HEK293 (cell line): ENCODE data around the gene SFXN3.

Experiments
- CTCF ChIA-PET: fragments of 350-600 bp; formaldehyde crosslinking; extraction: SDS; loops from one replicate; lab custom pipeline; 2021; ENCODE audit warnings: antibody characterized with exemption; lab: Yijun Ruan, JAX
- POLR2A ChIA-PET: fragments of 300-600 bp; formaldehyde crosslinking; extraction: SDS; loops from one replicate; lab custom pipeline; 2020; ENCODE audit warnings: antibody characterized with exemption, inconsistent platforms; lab: Yijun Ruan, JAX
- H3K27ac ChIP-seq: fragments of 200-500 bp; sonication (Bioruptor generic); 2 replicates; pipeline ENCODE4 v1.5.1; 2014; ENCODE audit warnings: low read depth, low read length, control low read depth, inconsistent platforms; ENCODE audit errors: extremely low read depth
- H3K36me3 ChIP-seq, 2 experiments: fragments of 200-500 bp in 1 of 2; sonication (Bioruptor generic) in 1 of 2; 1 replicate in 1 of 2; 2 replicates in 1 of 2; pipeline ENCODE4 v1.5.1; 2014 to 2017; ENCODE audit warnings: inconsistent platforms in 2 of 2, low read length in 2 of 2; ENCODE audit not compliant: control insufficient read depth in 2 of 2, insufficient read depth in 1 of 2
- H3K4me1 ChIP-seq: fragments of 200-500 bp; sonication (Bioruptor generic); 2 replicates; pipeline ENCODE4 v1.5.1; 2014; ENCODE audit warnings: mild to moderate bottlenecking, low read length, inconsistent platforms; ENCODE audit not compliant: control insufficient read depth, insufficient read depth
- H3K4me3 ChIP-seq: 2 replicates; pipeline ENCODE4 v1.5.1; 2011; ENCODE audit warnings: low read depth, mild to moderate bottlenecking, control low read depth, low read length, moderate library complexity
- H3K9me3 ChIP-seq: fragments of 200-500 bp; sonication (Bioruptor generic); 2 replicates; pipeline ENCODE4 v1.5.1; 2014; ENCODE audit warnings: low read depth, low read length, inconsistent platforms; ENCODE audit not compliant: control insufficient read depth, insufficient read depth
- BCL6B ChIP-seq: fragments of 450-650 bp; formaldehyde crosslinking; IDR thresholded peaks from 2 replicates; pipeline ENCODE4 v1.5.1; 2017; ENCODE audit warnings: missing biosample characterization, missing genetic modification characterization
- CTCF ChIP-seq: fragments of 450-650 bp; formaldehyde crosslinking; IDR thresholded peaks from 2 replicates; pipeline ENCODE4 v1.5.1; 2016; ENCODE audit warnings: missing biosample characterization, missing genetic modification characterization
- EGR2 ChIP-seq: fragments of 450-650 bp; formaldehyde crosslinking; IDR thresholded peaks from 2 replicates; pipeline ENCODE4 v1.5.1; 2016; ENCODE audit warnings: low read depth, missing biosample characterization, missing genetic modification characterization
- KLF1 ChIP-seq: fragments of 450-650 bp; formaldehyde crosslinking; IDR thresholded peaks from 2 replicates; pipeline ENCODE4 v1.5.1; 2016; ENCODE audit warnings: missing biosample characterization, missing genetic modification characterization
- PRDM2 ChIP-seq: fragments of 450-650 bp; formaldehyde crosslinking; IDR thresholded peaks from 2 replicates; pipeline ENCODE4 v1.5.1; 2016; ENCODE audit warnings: missing biosample characterization, missing genetic modification characterization, borderline replicate concordance
- PRDM6 ChIP-seq: fragments of 450-650 bp; formaldehyde crosslinking; IDR thresholded peaks from 2 replicates; pipeline ENCODE4 v1.5.1; 2017; ENCODE audit warnings: missing biosample characterization, missing genetic modification characterization
- SALL2 ChIP-seq: fragments of 450-650 bp; formaldehyde crosslinking; IDR thresholded peaks from 2 replicates; pipeline ENCODE4 v1.5.0; 2017; ENCODE audit warnings: missing biosample characterization, mild to moderate bottlenecking, missing genetic modification characterization, borderline replicate concordance
- ZNF10 ChIP-seq: fragments of 450-650 bp; formaldehyde crosslinking; IDR thresholded peaks from 2 replicates; pipeline ENCODE4 v1.5.1; 2017; ENCODE audit warnings: missing biosample characterization, missing genetic modification characterization
- ZNF133 ChIP-seq: fragments of 450-650 bp; formaldehyde crosslinking; IDR thresholded peaks from 2 replicates; pipeline ENCODE4 v1.5.1; 2016; ENCODE audit warnings: missing biosample characterization, missing genetic modification characterization
- ZNF148 ChIP-seq: fragments of 450-650 bp; formaldehyde crosslinking; IDR thresholded peaks from 2 replicates; pipeline ENCODE4 v1.5.0; 2017; ENCODE audit warnings: missing biosample characterization, missing genetic modification characterization, borderline replicate concordance
- ZNF24 ChIP-seq: fragments of 450-650 bp; formaldehyde crosslinking; IDR thresholded peaks from 2 replicates; pipeline ENCODE4 v1.5.1; 2016; ENCODE audit warnings: missing biosample characterization, missing genetic modification characterization
- ZNF292 ChIP-seq: fragments of 450-650 bp; formaldehyde crosslinking; IDR thresholded peaks from 2 replicates; pipeline ENCODE4 v1.5.1; 2016; ENCODE audit warnings: low read depth, missing biosample characterization, missing genetic modification characterization, borderline replicate concordance
- ZNF354C ChIP-seq: fragments of 450-650 bp; formaldehyde crosslinking; IDR thresholded peaks from 2 replicates; pipeline ENCODE4 v1.5.1; 2016; ENCODE audit warnings: missing biosample characterization, missing genetic modification characterization, low read depth, borderline replicate concordance
- ZNF621 ChIP-seq: fragments of 450-650 bp; formaldehyde crosslinking; IDR thresholded peaks from 2 replicates; pipeline ENCODE4 v1.5.1; 2017; ENCODE audit warnings: missing biosample characterization, missing genetic modification characterization
- ZNF830 ChIP-seq: fragments of 450-650 bp; IDR thresholded peaks from 2 replicates; pipeline ENCODE4 v1.5.0; 2018; ENCODE audit warnings: missing biosample characterization, missing genetic modification characterization, low read depth, mild to moderate bottlenecking, moderate library complexity
- TF ChIP-seq, protein P1 (sequence below): fragments of 450-650 bp; formaldehyde crosslinking; optimal IDR thresholded peaks from 2 replicates; pipeline ENCODE3; 2016; ENCODE audit warnings: missing biosample characterization, mild to moderate bottlenecking, missing genetic modification characterization

The SFXN3 gene

GRCh38 chr10:101018118-101018599 lies 12.9 kb upstream of the SFXN3 start:
- Histone ChIP-seq H3K36me3 (no peaks in the 10 kb centered on the region), H3K4me3 (no peak overlapping the region), H3K4me1 (peaks cover under 1% of the 10 kb centered on the region; the same call in 1 of the 2 replicates), H3K27ac (no peak overlapping the region), H3K9me3 (no peaks in the 10 kb centered on the region)
- CTCF ChIA-PET: interaction anchor here (0.6 to 7.2 kb wide), 24 partner anchors 10 to 1624 kb away, joined by 3 to 274 read pairs (median 6); partner anchors contain the start of genes KAZALD1, LZTS2, MRPL43 and PDZD7
- TF ChIP-seq, protein P1, sequence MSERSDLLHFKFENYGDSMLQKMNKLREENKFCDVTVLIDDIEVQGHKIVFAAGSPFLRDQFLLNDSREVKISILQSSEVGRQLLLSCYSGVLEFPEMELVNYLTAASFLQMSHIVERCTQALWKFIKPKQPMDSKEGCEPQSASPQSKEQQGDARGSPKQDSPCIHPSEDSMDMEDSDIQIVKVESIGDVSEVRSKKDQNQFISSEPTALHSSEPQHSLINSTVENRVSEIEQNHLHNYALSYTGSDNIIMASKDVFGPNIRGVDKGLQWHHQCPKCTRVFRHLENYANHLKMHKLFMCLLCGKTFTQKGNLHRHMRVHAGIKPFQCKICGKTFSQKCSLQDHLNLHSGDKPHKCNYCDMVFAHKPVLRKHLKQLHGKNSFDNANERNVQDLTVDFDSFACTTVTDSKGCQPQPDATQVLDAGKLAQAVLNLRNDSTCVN (tag by site-specific recombination): no peak
- TF ChIP-seq ZNF621 (tag by site-specific recombination) (no peak), PRDM6 (tag by site-specific recombination) (no peak), ZNF148 (no peak), CTCF (tag by site-specific recombination) (no peak), BCL6B (tag by site-specific recombination) (no peak), KLF1 (tag by site-specific recombination) (no peak), SALL2 (tag by site-specific recombination) (no peak), ZNF830 (no peak)
- TF ChIP-seq, all 188 proteins: peak for 0
- POLR2A ChIA-PET: interaction anchor here (0.6 to 1.7 kb wide), 5 partner anchors 11 to 49 kb away, joined by 3 to 6 read pairs (median 3); no protein-coding TSS in a partner anchor

DNA sequence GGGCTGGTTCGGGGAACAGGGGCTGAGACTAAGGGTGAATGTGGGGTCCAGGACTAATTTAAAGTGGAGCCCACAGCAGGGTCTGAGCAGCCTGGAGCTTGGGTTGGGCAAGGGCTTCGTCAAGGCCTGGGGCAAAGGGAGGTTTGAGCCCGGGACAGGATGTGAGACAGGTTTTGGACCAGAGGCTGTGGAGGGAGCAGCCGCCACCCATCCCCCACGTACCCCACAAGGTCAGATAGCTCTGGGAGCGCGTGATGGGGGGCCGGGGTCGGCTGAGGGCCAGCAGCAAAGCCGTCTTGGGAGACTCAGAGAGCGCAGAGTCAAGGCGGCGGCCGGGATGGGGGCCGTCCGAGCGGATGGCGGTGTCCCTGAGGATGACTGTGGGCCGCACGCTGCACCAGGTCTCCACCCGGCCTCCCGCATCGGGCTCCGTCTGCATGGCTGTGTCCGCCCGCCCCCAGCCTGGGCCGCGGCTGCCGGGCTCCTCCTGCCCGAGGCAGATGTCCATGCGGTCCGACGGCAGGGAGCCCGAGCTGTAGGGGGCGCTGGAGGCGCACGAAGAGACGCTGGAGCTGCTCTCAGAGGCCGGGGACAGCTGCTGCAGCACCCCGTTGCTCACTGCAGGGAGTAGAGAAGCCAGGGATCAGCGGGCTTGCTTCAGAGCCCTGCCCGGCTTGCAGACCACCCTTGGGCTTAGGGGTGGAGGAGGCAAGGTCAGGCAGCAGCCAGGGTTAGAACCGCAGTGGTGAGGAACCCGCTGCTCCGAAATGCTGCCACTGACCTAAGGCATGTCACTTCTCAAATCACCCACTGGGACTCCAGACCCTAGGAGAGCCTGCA lies 12.2 kb upstream of the SFXN3 start:
- Histone ChIP-seq H3K9me3 (no peaks in the 10 kb centered on the region), H3K4me1 (no peaks in the 10 kb centered on the region; the same call in 1 of the 2 replicates), H3K27ac (no peak overlapping the region), H3K4me3 (no peak overlapping the region), H3K36me3 (no peaks in the 10 kb centered on the region)
- POLR2A ChIA-PET: interaction anchor here (0.7 to 1.7 kb wide), 4 partner anchors 13 to 73 kb away, joined by 3 to 9 read pairs (median 4); partner anchors contain the start of genes PDZD7 and SFXN3
- CTCF ChIA-PET: interaction anchor here (0.5 to 7.2 kb wide), 32 partner anchors 11 to 1623 kb away, joined by 3 to 274 read pairs (median 5); partner anchors contain the start of genes KAZALD1, LZTS2, MRPL43 and PDZD7
- TF ChIP-seq ZNF24 (tag by site-specific recombination) (peak; percentile 51; the same call in 1 of the 2 replicates), EGR2 (no peak), PRDM2 (tag by site-specific recombination) (no peak), ZNF354C (tag by site-specific recombination) (no peak), ZNF10 (0 out of 2 replicates have a peak, but pooled peaks have one; percentile 16), ZNF133 (tag by site-specific recombination) (no peak), ZNF292 (tag by site-specific recombination) (no peak)
